Epithelial cell of prostate (primary cell): ENCODE measurements around the gene PTPRG.

Source experiments
- DNase-seq: peaks from one replicate; pipeline ENCODE4 v3.0.0-alpha.2; 2011; ENCODE audit warnings: low read depth, low spot score
- H3K27ac ChIP-seq: fragments of 450-650 bp; 2 replicates; pipeline ENCODE4 v1.5.1; 2017; ENCODE audit warnings: mild to moderate bottlenecking

Gene PTPRG

GRCh38 chr3:62103531-62103930, 542.2 kb downstream of the PTPRG start:
- no peak overlapping the region for H3K27ac ChIP-seq
- no peak for DNase-seq

GRCh38 chr3:62109534-62109933, 548.2 kb downstream of the PTPRG start:
- H3K27ac ChIP-seq, result no peak overlapping the region
- no peak for DNase-seq

- H3K27ac ChIP-seq, result no peak overlapping the region
- no peak for DNase-seq
Measured at GRCh38 chr3:62110443-62111225, 549.3 kb downstream of the PTPRG start.

- no peak for DNase-seq
- no peak overlapping the region for H3K27ac ChIP-seq
Measured at GRCh38 chr3:62113092-62113491, 551.7 kb downstream of the PTPRG start.

- H3K27ac ChIP-seq, result no peak overlapping the region
- no peak for DNase-seq
Measured at GRCh38 chr3:62114763-62115162, 553.4 kb downstream of the PTPRG start.

- no peak overlapping the region for H3K27ac ChIP-seq
- no peak for DNase-seq
Measured at GRCh38 chr3:62117903-62118548, 556.7 kb downstream of the PTPRG start.

- no peak overlapping the region for H3K27ac ChIP-seq
- DNase-seq, result no peak
Measured at GRCh38 chr3:62119139-62119538, 557.8 kb downstream of the PTPRG start.

GRCh38 chr3:62122819-62123218, 561.4 kb downstream of the PTPRG start:
- DNase-seq, result no peak
- H3K27ac ChIP-seq, result no peak overlapping the region

- no peak for DNase-seq
Measured at GRCh38 chr3:62125380-62125779, 564.0 kb downstream of the PTPRG start.

GRCh38 chr3:62127116-62127515, 565.7 kb downstream of the PTPRG start:
- H3K27ac ChIP-seq, result no peak overlapping the region
- no peak for DNase-seq

More at GRCh38 chr3:62125380-62125779, 564.0 kb downstream of the PTPRG start:
- no peak overlapping the region for H3K27ac ChIP-seq

- no peak for DNase-seq
- no peak overlapping the region for H3K27ac ChIP-seq
Measured at GRCh38 chr3:62128051-62128450, 566.7 kb downstream of the PTPRG start.

GRCh38 chr3:62128681-62129080, 567.3 kb downstream of the PTPRG start:
- no peak for DNase-seq
- no peak overlapping the region for H3K27ac ChIP-seq

- no peak overlapping the region for H3K27ac ChIP-seq
- DNase-seq, result no peak
Measured at GRCh38 chr3:62131050-62131449, 569.7 kb downstream of the PTPRG start.

- DNase-seq, result no peak
- no peak overlapping the region for H3K27ac ChIP-seq
Measured at GRCh38 chr3:62131620-62132019, 570.2 kb downstream of the PTPRG start.

GRCh38 chr3:62132027-62132602, 570.7 kb downstream of the PTPRG start:
- DNase-seq, result no peak
- no peak overlapping the region for H3K27ac ChIP-seq

- no peak overlapping the region for H3K27ac ChIP-seq
- DNase-seq, result no peak
Measured at GRCh38 chr3:62133015-62133414, 571.6 kb downstream of the PTPRG start.

- no peak overlapping the region for H3K27ac ChIP-seq
- no peak for DNase-seq
Measured at GRCh38 chr3:62134061-62134496, 572.7 kb downstream of the PTPRG start.

- no peak overlapping the region for H3K27ac ChIP-seq
- DNase-seq, result no peak
Measured at GRCh38 chr3:62135741-62136140, 574.4 kb downstream of the PTPRG start.

- H3K27ac ChIP-seq, result no peak overlapping the region
- no peak for DNase-seq
Measured at GRCh38 chr3:62139957-62140356, 578.6 kb downstream of the PTPRG start.

GRCh38 chr3:62142331-62143085, 581.1 kb downstream of the PTPRG start:
- H3K27ac ChIP-seq, result no peak overlapping the region
- no peak for DNase-seq
